HG03175 (cell line): Measurements from ENCODE around the gene B3GALT2.

Experiments
- ATAC-seq: cut with Tn5 transposase; IDR thresholded peaks from one replicate; pipeline ENCODE4 v1.9.1; 2021; ENCODE audit warnings: mild to moderate bottlenecking, moderate library complexity; ENCODE audit not compliant: unreplicated experiment

The B3GALT2 gene

GRCh38 chr1:193183019-193183627 lies 3.3 kb downstream of the B3GALT2 start:
- peak; percentile 70 for ATAC-seq

- ATAC-seq: no peak
Observed at GRCh38 chr1:193181985-193182384, 4.4 kb downstream of the B3GALT2 start.

- no peak for ATAC-seq
Observed at GRCh38 chr1:193181536-193181935, 4.9 kb downstream of the B3GALT2 start.

GRCh38 chr1:193179094-193179493 lies 7.3 kb downstream of the B3GALT2 start:
- ATAC-seq: no peak

GRCh38 chr1:193176788-193177187 lies 9.6 kb downstream of the B3GALT2 start:
- no peak for ATAC-seq

- no peak for ATAC-seq
Observed at GRCh38 chr1:193176113-193176512, 10.3 kb downstream of the B3GALT2 start.

GRCh38 chr1:193157360-193157759 lies 29.1 kb downstream of the B3GALT2 start:
- ATAC-seq: no peak

- no peak for ATAC-seq
Observed at GRCh38 chr1:193156822-193157142, 29.6 kb downstream of the B3GALT2 start.

- ATAC-seq: no peak
Observed at GRCh38 chr1:193156117-193156821, 30.1 kb downstream of the B3GALT2 start.

GRCh38 chr1:193144999-193145398 lies 41.4 kb downstream of the B3GALT2 start:
- no peak for ATAC-seq

- no peak for ATAC-seq
Observed at GRCh38 chr1:193144361-193144938, 42.0 kb downstream of the B3GALT2 start.

GRCh38 chr1:193143285-193143684 lies 43.1 kb downstream of the B3GALT2 start:
- ATAC-seq: no peak

- no peak for ATAC-seq
Observed at GRCh38 chr1:193142409-193142808, 44.0 kb downstream of the B3GALT2 start.

GRCh38 chr1:193141804-193142203 lies 44.6 kb downstream of the B3GALT2 start:
- ATAC-seq: no peak

- ATAC-seq: no peak
Observed at GRCh38 chr1:193140254-193140653, 46.2 kb downstream of the B3GALT2 start.

- ATAC-seq: no peak
Observed at GRCh38 chr1:193131266-193131860, 55.0 kb downstream of the B3GALT2 start.
